KG1 (cell line): Measurements from ENCODE around the gene UBA1.
A peak's percentile ranks its signal among the peaks of the same experiment; 100 is the strongest.

Experiments used
- DNase-seq: peaks from one replicate; lab custom pipeline; 2025; lab: John Stamatoyannopoulos, UW

Gene UBA1

DNA sequence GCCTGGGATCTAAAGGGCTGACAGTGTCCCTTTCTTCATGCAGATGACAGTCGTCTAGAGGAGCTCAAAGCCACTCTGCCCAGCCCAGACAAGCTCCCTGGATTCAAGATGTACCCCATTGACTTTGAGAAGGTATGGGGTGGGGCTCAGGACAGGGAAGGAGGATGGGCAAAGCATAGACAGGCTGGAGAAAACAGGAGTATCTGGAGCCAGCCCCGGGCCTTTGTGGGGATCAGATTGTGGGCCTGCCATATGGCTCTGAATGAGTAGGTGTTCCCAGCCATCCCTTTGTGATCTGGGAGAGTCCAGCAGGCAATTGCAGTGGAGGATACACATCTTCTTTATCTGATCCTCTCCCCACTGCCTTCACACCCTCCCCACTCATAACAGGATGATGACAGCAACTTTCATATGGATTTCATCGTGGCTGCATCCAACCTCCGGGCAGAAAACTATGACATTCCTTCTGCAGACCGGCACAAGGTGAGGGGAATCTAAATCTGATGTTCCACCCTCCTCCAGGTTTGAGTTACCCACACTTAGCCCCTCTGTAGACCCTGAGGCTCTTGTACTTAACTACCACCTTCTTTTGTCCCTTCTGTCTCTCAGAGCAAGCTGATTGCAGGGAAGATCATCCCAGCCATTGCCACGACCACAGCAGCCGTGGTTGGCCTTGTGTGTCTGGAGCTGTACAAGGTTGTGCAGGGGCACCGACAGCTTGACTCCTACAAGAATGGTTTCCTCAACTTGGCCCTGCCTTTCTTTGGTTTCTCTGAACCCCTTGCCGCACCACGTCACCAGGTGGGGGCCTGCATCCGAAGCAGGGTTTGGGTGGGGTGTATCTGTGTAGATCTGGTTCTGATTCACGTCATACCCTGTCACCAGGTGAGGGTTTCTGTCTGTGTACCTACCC, 19.0 kb downstream of the UBA1 start:
- DNase-seq = no peak

DNA sequence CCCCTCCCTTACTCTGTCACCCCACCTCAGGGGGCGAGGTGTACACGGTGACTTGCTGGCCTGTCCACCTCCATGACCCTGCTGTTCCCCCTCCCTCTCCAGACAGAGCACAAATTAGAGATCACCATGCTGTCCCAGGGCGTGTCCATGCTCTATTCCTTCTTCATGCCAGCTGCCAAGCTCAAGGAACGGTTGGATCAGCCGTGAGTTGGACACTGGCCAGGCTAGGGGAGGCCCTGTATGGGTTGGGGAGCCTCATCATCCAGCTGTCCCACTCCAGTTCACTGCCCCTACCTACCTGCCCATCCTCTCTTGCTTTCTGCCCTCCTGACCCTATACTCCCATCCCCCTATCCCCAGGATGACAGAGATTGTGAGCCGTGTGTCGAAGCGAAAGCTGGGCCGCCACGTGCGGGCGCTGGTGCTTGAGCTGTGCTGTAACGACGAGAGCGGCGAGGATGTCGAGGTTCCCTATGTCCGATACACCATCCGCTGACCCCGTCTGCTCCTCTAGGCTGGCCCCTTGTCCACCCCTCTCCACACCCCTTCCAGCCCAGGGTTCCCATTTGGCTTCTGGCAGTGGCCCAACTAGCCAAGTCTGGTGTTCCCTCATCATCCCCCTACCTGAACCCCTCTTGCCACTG, 20.9 kb downstream of the UBA1 start:
- DNase-seq = no peak

DNA sequence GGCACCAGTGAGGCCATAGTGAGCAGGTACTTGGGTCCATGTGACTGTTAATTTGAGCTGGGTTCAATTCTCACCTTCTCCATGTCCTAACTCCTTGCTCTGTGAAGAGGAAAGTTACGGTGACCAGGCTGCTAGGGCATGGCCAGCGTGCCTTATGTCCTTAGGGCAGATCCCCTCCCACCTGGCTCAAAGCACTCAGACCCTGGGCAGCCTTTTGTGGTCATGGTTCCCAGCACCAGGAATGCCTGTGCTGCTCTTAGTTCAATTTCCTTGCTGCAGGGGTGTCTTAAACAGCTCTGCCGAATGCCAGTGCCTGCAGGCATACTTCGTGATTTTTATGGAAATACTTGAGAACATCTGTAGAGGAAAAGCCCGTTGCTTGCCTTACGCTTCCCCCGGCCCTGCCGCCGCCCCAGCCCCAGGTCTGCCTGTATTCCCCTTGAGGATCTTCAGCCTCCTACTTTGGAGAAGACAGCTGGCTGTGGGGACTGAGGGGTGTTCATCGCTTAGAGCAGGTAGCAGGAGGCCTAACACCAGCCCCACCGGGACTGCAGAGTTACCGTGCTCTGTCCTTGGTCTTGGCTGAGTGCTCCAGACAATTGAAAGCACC, 21.8 kb downstream of the UBA1 start:
- DNase-seq = no peak

DNA sequence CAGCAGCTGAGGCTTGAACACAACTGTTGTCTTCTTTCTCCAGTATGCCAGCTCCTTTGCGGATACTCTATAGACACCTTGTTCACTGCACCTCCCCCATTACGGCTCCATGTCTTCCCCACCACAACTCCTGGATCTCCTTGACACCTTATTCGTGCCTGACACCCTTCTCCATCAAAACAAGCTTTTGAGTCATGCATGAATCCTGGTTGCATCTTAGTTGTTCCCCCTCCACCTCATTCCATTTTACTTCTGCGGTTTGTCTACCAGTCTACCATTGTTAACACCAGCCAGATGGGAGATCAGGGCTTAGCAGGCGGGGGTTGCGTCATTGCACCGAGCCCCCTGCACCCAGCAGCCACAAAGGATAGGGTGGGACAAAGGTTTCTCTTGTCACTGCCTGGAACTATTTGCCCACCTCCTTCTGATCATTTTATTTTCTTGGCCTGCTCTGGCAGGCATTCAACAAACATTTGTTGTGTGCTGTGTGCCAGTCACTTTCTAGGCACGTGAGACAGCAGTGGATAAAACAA, 22.8 kb downstream of the UBA1 start:
- no peak for DNase-seq

DNA sequence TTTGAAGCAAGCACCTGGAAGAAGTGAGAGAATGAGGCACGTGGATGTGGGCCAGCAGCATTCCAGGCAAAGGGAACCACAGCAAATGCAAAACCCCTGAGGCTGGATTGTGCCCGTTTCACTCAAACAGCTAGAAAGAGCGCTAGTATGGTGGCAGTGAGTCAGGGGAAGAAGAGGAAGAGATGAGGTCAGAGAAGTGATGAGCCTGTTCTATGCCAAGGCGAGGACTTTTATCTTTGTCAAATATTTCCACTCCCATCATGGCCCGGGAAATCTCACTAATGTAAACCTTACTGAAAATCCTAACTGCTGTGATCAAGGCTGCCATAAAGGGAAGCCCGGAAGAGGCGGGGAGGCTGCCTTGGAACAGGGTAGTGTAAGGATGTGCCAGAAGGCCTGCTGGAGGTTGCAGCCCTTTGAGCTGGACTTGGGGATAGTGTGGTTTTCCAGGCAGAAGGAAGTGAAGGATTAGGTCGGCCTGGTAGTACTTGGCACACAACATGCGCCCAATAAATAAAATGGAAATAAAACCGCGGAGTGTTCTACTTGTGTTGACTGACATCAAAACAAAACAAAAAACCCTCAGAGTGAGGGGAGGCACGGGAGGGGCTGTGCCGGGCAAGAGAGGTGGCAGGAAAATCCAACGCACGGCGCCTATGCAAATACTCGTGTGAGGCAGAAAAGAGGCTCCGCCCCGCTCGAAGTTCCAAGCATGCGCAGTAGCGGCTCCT, 23.7 kb downstream of the UBA1 start:
- no peak for DNase-seq

DNA sequence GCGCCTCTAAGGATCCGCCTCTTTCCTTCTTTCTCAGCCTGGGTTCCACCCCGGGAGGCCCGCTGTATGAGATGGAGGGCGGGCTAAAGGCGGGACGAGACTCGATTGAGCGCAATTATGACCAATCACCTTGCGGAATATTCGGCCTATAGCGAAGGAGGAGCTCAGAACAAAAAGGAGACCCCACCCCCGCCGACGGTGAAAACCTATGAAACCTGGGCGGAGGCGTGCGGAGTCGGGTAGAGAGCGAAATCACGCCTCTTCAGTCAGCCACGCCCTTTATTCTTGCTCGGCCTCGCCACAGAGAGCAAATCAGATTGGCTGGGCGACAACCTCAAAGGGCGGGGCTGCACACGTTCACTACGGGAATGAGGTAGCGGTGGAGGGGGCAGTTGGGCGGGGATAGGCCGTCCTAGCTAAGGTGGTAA, 24.2 kb downstream of the UBA1 start:
- peak; percentile 71 for DNase-seq

DNA sequence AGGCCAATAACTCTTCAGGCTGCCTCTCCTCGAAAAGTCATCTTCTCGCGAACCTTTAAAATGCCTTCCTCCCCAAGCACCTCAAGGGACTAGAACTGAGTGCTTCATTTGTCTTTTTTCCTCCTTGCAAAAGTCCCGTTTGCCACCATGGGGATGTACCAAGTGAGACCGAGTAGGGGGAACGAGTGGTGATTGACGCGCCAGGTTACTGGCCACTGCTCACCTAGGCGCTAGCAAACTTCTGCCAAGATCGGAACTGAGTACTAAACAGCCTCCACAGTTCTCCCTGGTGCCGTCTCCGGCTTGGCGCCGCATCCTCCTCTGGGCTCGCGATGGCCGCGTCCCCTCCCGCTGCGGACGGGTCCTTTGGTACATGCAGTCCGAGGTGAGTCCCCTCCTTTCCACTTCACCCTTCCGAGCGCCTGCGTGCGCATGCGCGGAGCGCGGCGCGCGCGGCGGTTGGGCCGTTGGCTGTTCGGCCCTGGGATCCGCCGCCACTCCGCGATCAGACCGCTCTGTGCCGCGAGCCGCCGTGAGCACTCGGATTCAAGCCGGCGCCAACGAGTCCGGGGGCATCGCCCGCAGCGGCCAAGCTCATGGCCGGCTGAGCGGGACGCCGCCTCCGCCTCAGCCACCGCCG, 24.8 kb downstream of the UBA1 start, which contains the start of gene CDK16:
Gene CDK16 (plus strand): TSS at position 402 of the 640 bp plus-strand sequence. CDS start 4,877 bp downstream, outside the sequence.
- peak; percentile 51 for DNase-seq

DNA sequence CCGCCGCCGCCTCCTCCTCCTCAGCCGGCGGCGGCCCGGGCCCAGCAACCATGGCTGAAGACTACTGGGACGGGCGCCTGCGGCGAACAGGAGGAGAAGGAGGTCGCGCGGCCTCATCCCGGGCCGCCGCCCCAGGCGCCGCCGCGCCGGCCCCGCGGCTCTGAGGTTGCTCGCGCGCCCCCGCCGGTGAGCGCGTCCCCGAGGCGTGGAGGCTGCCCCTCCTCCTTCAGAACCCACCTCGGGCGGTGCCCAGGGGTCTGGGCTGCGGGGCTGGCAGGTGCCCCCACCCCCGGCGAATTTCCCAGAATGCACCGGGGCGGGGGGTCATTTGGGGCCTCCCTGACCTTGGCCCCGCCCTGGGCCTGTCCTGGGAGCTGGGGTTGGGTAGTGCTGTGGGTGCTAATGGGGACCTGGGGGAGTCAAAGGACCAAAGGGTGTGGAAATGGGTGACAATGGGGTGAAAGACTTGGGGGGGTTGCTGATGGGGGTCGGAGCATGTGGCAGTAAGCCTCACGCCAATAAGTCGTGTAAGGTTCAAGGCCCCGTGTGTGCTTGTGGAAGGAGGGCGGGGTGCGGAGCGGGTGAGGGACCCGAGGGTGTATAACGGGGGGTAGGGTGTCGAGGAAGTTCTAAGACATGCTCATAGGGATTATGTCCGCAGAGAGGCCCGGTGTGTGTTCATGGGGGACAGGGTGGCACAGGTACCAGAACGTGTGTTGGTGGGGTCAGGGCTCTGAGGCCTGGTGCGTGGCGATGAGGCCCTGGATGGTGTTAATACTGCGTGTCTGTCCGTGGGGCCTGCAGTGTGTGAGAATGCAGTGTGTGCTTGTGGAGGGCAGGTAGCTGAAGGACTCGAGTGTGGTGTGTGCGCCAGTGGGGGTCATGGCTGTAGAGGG, 25.5 kb downstream of the UBA1 start:
- no peak for DNase-seq

DNA sequence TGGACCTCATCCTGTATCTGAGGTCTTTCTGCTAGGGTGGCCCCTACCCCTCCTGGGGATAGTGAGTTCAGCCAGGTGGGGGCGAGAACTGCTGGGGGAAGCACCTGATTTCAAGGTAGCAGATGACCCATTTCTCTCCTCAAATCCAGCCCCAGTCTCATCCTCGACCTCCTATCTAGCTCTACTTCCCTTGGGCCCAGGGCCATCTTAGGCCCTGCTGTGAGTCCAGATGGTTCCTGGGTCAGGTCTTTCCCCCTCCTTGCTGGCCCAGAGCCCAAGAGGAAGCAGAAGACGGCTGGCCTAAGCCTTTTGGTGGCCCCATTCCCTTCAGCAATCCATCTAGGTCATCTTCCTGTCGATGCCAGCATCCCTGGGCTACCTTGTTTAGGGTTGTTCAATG, 28.1 kb downstream of the UBA1 start:
- no peak for DNase-seq

DNA sequence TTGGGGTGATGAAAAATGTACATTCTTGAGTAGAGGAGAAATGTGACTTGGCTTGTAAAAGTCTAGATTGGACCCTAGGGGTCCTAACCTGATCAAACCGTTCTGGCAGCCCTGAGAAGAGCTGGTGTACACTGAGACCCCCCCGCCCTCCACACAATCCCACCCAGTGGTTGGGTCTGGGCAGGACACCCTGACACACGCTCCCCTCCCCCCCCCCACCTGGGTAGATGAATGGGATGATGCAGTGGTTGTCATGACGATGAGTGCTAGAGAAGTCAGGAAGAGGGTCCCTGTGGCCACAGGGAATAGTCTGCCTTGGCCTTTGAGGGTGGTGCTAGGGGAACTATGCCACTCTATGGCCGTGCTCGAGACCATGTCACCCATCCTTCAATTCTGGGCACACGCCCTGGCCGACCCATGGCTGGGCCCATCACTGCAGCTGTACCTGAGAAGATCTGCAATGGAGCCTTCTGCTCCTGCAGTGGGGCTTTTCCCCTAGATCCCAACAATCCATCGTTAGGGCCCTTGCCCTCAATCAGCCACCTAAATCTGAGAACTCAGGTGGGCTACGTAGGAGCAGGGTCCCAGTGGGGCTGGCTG, 29.2 kb downstream of the UBA1 start:
- no peak for DNase-seq

DNA sequence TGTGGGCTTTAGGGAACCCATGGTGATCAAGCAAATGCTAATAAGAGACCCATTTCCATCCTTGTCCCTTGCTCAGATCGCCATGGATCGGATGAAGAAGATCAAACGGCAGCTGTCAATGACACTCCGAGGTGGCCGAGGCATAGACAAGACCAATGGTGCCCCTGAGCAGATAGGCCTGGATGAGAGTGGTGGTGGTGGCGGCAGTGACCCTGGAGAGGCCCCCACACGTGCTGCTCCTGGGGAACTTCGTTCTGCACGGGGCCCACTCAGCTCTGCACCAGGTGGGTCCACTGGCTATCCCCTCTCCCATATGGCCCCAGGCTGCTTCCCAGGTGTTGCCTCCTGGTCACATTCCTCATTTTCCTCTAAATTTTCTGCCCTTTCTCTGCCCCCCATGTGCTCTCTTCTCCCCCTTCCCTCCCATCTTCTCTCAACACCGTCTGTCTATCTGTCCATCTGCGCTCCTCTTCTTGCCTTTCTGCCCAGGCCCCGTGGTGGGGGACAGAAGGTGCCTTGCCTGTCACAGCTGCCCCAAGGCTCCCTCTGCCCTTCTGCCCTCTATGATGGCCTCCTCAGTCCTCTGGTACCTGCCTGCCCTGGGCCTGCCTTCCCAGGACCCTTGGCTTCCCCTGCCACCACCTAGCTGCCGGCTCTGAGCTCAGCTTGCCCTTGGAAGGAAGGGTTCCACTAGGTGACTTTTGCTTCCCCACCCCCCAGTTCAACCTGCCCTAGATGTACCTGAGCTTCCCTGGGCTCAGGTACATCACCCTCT, 30.0 kb downstream of the UBA1 start:
- no peak for DNase-seq

DNA sequence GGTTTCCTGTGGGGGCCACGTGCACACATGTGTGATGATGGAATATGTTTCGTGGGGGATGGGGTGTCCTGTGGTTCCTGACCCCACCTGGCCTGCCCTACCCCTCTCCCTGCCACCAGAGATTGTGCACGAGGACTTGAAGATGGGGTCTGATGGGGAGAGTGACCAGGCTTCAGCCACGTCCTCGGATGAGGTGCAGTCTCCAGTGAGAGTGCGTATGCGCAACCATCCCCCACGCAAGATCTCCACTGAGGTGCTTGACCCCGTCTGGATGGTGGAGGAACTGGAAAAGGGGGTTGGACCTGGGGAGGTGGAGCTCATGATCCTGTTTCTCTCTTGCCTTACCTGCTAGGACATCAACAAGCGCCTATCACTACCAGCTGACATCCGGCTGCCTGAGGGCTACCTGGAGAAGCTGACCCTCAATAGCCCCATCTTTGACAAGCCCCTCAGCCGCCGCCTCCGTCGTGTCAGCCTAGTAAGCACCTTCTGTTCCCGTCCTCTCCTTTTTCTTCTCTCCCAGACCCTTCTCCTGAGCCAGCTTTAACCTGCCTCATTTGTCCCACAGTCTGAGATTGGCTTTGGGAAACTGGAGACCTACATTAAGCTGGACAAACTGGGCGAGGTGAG, 30.8 kb downstream of the UBA1 start:
- DNase-seq = no peak

DNA sequence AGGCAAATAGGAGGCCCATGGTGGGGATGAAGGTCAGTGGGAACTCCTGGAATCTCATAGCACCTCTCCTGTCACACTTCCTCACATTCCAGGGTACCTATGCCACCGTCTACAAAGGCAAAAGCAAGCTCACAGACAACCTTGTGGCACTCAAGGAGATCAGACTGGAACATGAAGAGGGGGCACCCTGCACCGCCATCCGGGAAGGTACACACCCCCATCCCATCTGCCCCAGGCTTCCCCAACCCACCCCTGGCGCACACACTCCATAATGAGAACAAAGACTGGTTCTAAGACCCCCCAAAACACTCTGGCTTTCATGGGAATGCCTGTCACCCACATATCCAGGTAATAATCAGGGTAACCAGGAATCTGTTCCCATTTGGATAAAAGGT, 31.3 kb downstream of the UBA1 start:
- no peak for DNase-seq

DNA sequence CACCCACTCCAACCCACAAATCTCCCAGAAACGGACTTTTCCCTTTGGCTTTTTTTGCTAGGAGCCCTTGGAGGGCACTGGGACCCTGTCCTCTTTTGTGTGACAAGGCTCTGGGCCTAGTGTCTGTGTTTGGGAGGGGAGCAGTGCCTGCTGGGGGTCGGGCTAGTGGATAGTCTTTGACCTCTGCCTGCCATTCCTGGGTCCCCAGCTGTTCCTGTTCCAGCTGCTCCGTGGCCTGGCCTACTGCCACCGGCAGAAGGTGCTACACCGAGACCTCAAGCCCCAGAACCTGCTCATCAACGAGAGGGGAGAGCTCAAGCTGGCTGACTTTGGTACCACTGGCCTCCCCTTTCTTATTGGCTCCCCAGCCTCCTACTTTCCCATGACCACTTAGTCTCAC, 32.4 kb downstream of the UBA1 start:
- DNase-seq = no peak

DNA sequence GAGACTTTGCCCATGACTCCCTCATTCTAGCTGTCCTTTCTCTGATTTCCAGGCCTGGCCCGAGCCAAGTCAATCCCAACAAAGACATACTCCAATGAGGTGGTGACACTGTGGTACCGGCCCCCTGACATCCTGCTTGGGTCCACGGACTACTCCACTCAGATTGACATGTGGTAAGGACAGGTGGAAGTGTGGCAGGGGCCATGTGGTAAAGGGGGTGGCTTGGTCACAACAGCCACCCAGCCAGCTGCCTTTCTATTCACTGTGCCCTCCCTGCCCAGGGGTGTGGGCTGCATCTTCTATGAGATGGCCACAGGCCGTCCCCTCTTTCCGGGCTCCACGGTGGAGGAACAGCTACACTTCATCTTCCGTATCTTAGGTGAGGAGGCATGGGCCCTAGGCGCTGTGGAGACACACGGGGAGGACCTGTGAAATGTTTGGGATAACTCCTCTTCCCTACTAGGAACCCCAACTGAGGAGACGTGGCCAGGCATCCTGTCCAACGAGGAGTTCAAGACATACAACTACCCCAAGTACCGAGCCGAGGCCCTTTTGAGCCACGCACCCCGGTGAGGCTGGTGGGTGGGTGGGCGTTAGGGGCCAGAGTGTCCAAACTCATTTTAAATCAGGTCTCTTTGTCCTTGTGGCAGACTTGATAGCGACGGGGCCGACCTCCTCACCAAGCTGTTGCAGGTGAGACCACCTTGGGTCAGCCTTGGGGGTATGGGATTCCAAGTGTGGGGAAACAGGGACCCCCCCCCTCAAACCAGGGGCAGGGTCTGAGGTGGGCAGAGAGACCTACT, 33.1 kb downstream of the UBA1 start:
- DNase-seq = no peak

DNA sequence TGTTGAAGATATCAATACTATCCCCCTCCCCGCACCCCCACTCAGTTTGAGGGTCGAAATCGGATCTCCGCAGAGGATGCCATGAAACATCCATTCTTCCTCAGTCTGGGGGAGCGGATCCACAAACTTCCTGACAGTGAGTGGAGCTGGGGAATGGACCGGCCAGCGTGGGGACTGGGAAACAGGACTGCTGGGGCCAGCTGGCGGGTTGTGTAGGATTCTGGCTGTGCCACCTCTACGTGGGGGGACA, 33.6 kb downstream of the UBA1 start:
- no peak for DNase-seq

DNA sequence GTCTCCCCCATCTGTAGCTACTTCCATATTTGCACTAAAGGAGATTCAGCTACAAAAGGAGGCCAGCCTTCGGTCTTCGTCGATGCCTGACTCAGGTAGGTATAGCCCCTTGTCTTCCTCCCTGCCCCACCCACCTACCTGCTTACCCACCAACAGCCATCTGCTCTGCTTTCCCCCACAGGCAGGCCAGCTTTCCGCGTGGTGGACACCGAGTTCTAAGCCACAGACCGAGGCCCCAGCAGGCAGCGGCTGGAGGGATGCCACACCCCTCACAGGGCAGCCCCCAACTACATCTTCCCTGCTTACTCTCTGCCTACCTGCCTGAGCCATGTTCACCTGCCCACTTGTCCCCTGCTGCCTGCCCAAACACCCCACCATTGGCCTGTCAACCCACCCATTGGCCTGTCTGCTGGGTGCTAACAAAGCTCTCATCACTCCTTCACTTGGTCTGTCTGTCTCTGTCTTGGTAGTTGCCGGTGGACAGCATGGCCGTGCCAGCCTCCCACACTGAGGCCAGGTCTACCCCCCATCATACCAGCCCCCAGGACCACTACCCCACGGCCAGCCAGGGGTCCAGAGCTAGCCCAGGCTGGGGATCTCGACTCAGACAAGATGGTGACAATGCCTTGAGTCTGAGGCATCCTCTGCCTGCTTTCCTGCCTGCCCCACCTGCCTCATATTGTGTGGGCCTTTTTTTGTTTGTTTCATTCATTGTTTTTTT, 35.1 kb downstream of the UBA1 start:
- no peak for DNase-seq

DNA sequence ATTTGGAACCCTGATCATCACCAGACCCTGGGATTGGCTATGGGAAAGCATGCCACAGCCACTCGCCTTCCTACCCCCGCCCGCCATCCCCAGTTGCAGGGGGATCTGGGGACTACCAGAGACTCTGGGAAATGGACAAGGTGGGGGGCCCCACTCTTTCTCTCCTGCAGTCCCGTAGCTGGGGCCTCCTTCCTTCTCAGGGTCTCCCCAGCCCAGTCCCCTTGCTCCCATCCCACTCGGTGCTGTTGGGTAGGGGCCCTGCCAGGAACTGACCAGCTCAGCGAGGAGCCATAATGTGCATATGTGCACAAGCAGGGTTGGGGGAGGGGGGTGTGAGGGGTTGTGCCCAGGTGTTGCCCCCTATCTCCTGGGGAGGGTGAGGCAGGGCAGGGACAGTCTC, 35.8 kb downstream of the UBA1 start:
- no peak for DNase-seq
